ENCODE results near the gene MS4A4A. TPM values are rescaled to one million over a fixed set of nuclear protein-coding genes. Genes with fewer than 3 reads are reported as not detected.

Gene MS4A4A
- total RNA-seq, result 53.9 TPM
- long read RNA-seq, transcript MS4A4A-201 (7 exons, 1,604 nt), result major isoform, 34 of 41 reads
- long read RNA-seq, partial matches to known transcripts, result 1 of 41 reads
- long read RNA-seq, other reads (novel, unspliced or antisense), result 2 of 41 reads

DNA sequence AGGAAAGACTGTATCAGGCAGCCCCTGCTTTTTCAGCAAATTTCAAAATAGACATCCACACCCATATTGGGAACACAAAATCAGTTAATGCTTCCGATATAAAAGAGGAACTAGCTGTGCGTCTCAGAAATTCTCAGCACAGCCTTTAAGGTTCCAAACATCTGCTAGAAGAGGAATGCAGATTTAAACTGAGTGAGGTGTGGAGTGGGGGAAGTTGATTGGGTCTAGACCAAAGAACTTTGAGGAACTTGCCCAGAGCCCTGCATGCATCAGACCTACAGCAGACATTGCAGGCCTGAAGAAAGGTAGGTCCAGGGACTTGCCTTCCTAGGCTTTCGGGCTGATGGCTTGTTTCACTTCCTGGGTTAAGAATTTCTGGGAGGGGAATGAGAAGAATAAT lies at the start of gene MS4A4A:
Gene MS4A4A (plus strand): TSS at position 255 of the 400 bp plus-strand sequence. CDS start 10 bp downstream, at position 265.
- Histone ChIP-seq H3K36me3 (no peaks in the 10 kb centered on the region), H3K4me3 (peak within 1 kb of the TSS; percentile 25), H3K27ac (peak within 1 kb of the TSS; percentile 74), H3K4me1 (no peaks in the 10 kb centered on the region), H3K27me3 (no peaks in the 10 kb centered on the region), H3K9me3 (no peaks in the 10 kb centered on the region)
- intact Hi-C loops (cut with DNase I), result no loop called here
- ATAC-seq, result peak; percentile 87
- TF ChIP-seq, protein P1, sequence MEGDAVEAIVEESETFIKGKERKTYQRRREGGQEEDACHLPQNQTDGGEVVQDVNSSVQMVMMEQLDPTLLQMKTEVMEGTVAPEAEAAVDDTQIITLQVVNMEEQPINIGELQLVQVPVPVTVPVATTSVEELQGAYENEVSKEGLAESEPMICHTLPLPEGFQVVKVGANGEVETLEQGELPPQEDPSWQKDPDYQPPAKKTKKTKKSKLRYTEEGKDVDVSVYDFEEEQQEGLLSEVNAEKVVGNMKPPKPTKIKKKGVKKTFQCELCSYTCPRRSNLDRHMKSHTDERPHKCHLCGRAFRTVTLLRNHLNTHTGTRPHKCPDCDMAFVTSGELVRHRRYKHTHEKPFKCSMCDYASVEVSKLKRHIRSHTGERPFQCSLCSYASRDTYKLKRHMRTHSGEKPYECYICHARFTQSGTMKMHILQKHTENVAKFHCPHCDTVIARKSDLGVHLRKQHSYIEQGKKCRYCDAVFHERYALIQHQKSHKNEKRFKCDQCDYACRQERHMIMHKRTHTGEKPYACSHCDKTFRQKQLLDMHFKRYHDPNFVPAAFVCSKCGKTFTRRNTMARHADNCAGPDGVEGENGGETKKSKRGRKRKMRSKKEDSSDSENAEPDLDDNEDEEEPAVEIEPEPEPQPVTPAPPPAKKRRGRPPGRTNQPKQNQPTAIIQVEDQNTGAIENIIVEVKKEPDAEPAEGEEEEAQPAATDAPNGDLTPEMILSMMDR (IDR thresholded peaks at IDR 0.05), result no peak
- DNase-seq, result no peak

DNA sequence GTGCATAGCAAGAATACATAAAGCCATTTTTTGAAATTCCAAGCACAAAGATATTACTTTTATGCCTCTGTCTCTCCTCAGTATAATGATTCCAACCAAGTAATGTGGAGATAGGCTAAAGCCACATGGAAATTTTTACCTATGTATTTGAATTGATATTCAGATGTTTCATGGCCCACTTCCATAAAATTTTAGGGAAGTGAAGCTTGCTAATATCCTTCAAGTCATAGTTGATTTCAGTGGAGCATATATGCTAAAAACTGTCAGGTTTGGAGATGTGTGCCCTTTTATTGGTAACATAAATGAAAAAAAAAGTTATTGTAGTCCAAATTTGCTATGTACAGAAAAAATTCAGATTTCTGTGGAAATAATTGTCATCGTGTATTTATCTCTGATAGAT lies 49.8 kb upstream of the MS4A4A start:
- ATAC-seq (no peak), DNase-seq (no peak)
- Histone ChIP-seq H3K9me3 (no peaks in the 10 kb centered on the region), H3K27ac (no peak overlapping the region), H3K4me3 (no peak overlapping the region), H3K4me1 (no peaks in the 10 kb centered on the region), H3K27me3 (no peaks in the 10 kb centered on the region), H3K36me3 (no peaks in the 10 kb centered on the region)
- intact Hi-C loops (cut with DNase I), result no loop called here
- TF ChIP-seq, protein P1 (IDR thresholded peaks at IDR 0.05), result no peak

DNA sequence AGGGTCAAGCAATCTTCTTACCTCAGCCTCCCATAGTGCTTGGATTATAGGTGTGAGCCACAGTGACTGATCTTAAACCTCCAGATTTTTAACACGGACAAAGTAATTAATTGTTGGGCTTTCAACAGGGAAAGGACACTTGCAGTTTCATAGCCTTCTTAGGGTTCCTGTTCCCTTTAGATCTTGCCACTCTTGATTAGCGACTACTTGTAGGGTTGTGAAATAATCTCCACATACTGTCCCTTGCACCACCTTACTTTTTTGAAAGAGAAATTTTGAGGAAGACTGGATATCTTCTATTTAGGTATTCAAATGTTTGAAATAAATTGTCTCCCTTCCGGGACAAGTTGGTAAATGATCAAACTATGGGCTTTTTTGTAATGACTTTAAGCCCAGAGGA lies 45.1 kb upstream of the MS4A4A start:
- DNase-seq (no peak), ATAC-seq (no peak)
- Histone ChIP-seq H3K27me3 (no peaks in the 10 kb centered on the region), H3K4me3 (no peak overlapping the region), H3K27ac (no peak overlapping the region), H3K4me1 (no peaks in the 10 kb centered on the region), H3K36me3 (no peaks in the 10 kb centered on the region), H3K9me3 (no peaks in the 10 kb centered on the region)
- TF ChIP-seq, protein P1 (IDR thresholded peaks at IDR 0.05), result no peak
- intact Hi-C loops (cut with DNase I), result no loop called here

DNA sequence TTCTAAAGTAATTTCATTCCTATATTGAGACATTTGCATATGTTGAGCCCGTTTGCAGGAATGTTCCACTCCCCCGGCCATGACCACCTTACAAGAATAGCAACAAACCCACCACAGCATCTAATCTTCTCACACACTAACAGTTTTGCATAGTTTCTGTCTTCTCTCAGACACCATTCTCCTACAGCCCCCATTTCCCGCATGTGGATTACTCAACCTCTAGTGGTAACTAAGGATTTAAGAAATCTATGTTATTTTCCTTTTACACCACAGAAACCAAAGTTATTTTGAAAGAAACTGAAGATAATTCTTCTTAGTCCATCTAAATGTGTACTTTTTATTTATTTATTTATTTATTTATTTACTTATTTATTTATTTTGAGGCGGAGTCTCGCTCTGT lies 39.8 kb upstream of the MS4A4A start:
- Histone ChIP-seq H3K36me3 (no peaks in the 10 kb centered on the region), H3K4me1 (no peaks in the 10 kb centered on the region), H3K9me3 (no peaks in the 10 kb centered on the region), H3K4me3 (no peak overlapping the region), H3K27me3 (no peaks in the 10 kb centered on the region), H3K27ac (no peak overlapping the region)
- intact Hi-C loops (cut with DNase I), result no loop called here
- TF ChIP-seq, protein P1 (IDR thresholded peaks at IDR 0.05), result no peak
- DNase-seq (no peak), ATAC-seq (no peak)

- ATAC-seq (no peak), DNase-seq (no peak)
- Histone ChIP-seq H3K9me3 (no peaks in the 10 kb centered on the region), H3K27me3 (no peaks in the 10 kb centered on the region), H3K36me3 (no peaks in the 10 kb centered on the region), H3K4me1 (no peaks in the 10 kb centered on the region), H3K4me3 (no peak overlapping the region), H3K27ac (no peak overlapping the region)
- intact Hi-C loops (cut with DNase I), result no loop called here
- TF ChIP-seq, protein P1 (IDR thresholded peaks at IDR 0.05), result no peak
Measured at GRCh38 chr11:60241786-60242185, 38.7 kb upstream of the MS4A4A start.

GRCh38 chr11:60242740-60243239 lies 37.7 kb upstream of the MS4A4A start, which contains the start of gene MS4A4E:
Gene MS4A4E (minus strand): TSS chr11:60243137. CDS start chr11:60230055, 13,082 bp downstream.
- H3K27ac ChIP-seq, result no peak within 1 kb of the TSS
- DNase-seq (no peak), ATAC-seq (peak; percentile 59)
- no peaks in the 10 kb centered on the region for H3K9me3 ChIP-seq
- no peak within 1 kb of the TSS for H3K4me3 ChIP-seq
- TF ChIP-seq, protein P1 (IDR thresholded peaks at IDR 0.05), result no peak
- no peaks in the 10 kb centered on the region for H3K4me1 ChIP-seq
- no peaks in the 10 kb centered on the region for H3K36me3 ChIP-seq
- intact Hi-C loops (cut with DNase I), result no loop called here
- H3K27me3 ChIP-seq, result no peaks in the 10 kb centered on the region
